CD14-positive monocyte (primary cell): ENCODE data around the gene UBE3C. TPM values are rescaled to one million over a fixed set of nuclear protein-coding genes. Genes with fewer than 3 reads are reported as not detected.

ENCODE experiments used
- DNase-seq, 3 donors: peaks; one replicate each; pipeline ENCODE4 v3.0.0-alpha.2; 2011 to 2022
- H2AFZ ChIP-seq: 2 replicates; pipeline ENCODE4 v1.6.0; 2012; ENCODE audit warnings: mild to moderate bottlenecking, low read depth, low read length, inconsistent platforms; ENCODE audit not compliant: insufficient read depth, poor library complexity, severe bottlenecking
- H3K27ac ChIP-seq, 2 donors: 1 replicate in 1 of 2; 2 replicates in 1 of 2; pipeline ENCODE4 v1.5.1; 2012 to 2013; ENCODE audit warnings: low read length in 2 of 2, control low read depth in 1 of 2, inconsistent platforms in 1 of 2, low read depth in 1 of 2, mild to moderate bottlenecking in 1 of 2
- H3K27me3 ChIP-seq, 2 donors: one replicate each; pipeline versions ENCODE4 v1.6.0 to v1.6.1; 2011 to 2013; ENCODE audit warnings: low read length in 2 of 2; ENCODE audit not compliant: control insufficient read depth in 2 of 2, insufficient read depth in 2 of 2
- H3K36me3 ChIP-seq, 2 donors: replicated peaks in 1 of 2; 1 replicate in 1 of 2; 2 replicates in 1 of 2; pipeline versions ENCODE4 v1.5.1 to v1.6.1; 2012 to 2013; ENCODE audit warnings: low read length in 2 of 2, control low read depth in 1 of 2, inconsistent platforms in 1 of 2, mild to moderate bottlenecking in 1 of 2; ENCODE audit not compliant: insufficient read depth in 2 of 2, control insufficient read depth in 1 of 2
- H3K4me1 ChIP-seq, 2 donors: 1 replicate in 1 of 2; 2 replicates in 1 of 2; pipeline versions ENCODE4 v1.5.1 to v1.6.1; 2012 to 2013; ENCODE audit warnings: low read length in 2 of 2, control low read depth in 1 of 2, inconsistent platforms in 1 of 2, mild to moderate bottlenecking in 1 of 2, moderate library complexity in 1 of 2; ENCODE audit not compliant: insufficient read depth in 2 of 2, control insufficient read depth in 1 of 2
- H3K4me2 ChIP-seq: replicated peaks from 2 replicates; pipeline ENCODE3; 2012; ENCODE audit warnings: low read length, moderate library complexity, mild to moderate bottlenecking; ENCODE audit not compliant: poor library complexity, severe bottlenecking; ENCODE audit errors: extremely low read depth
- H3K4me3 ChIP-seq, 3 experiments: fragments of 200-600 bp in 1 of 3; sonication (generic) in 1 of 3; replicated peaks in 1 of 3; 1 replicate in 2 of 3; 2 replicates in 1 of 3; pipeline ENCODE4 v1.5.1; 2011 to 2013; ENCODE audit warnings: low read length in 3 of 3, mild to moderate bottlenecking in 3 of 3, control low read depth in 2 of 3, low read depth in 2 of 3, inconsistent platforms in 1 of 3, moderate library complexity in 1 of 3
- H3K79me2 ChIP-seq: 2 replicates; pipeline ENCODE4 v1.6.0; 2012; ENCODE audit warnings: mild to moderate bottlenecking, control low read depth, inconsistent platforms, low read length, moderate library complexity; ENCODE audit not compliant: insufficient read depth
- H3K9ac ChIP-seq: 2 replicates; pipeline ENCODE4 v1.6.0; 2017; ENCODE audit warnings: low read length, mild to moderate bottlenecking; ENCODE audit not compliant: insufficient read depth, poor library complexity, severe bottlenecking
- H3K9me3 ChIP-seq, 2 donors: replicated peaks in 1 of 2; 1 replicate in 1 of 2; 2 replicates in 1 of 2; pipeline versions ENCODE4 v1.5.1 to v1.6.1; 2012 to 2013; ENCODE audit warnings: low read length in 2 of 2, control low read depth in 1 of 2; ENCODE audit not compliant: control insufficient read depth in 1 of 2, insufficient read depth in 1 of 2
- H4K20me1 ChIP-seq: 2 replicates; pipeline ENCODE4 v1.6.0; 2012; ENCODE audit warnings: mild to moderate bottlenecking, low read length, control low read depth, moderate library complexity; ENCODE audit not compliant: insufficient read depth
- H3K27ac Mint-ChIP-seq, 7 donors: one replicate each; pipeline ENCODE4 v1.8.0; 2020; ENCODE audit warnings: mild to moderate bottlenecking in 7 of 7, mixed read lengths in 7 of 7, moderate library complexity in 6 of 7, inconsistent platforms in 2 of 7
- H3K27me3 Mint-ChIP-seq, 3 donors: one replicate each; pipeline ENCODE4 v1.8.0; 2021 to 2022; ENCODE audit warnings: low read depth in 3 of 3, mild to moderate bottlenecking in 3 of 3, mixed read lengths in 3 of 3, moderate library complexity in 3 of 3, inconsistent platforms in 1 of 3
- H3K36me3 Mint-ChIP-seq, 2 donors: one replicate each; pipeline ENCODE4 v1.8.0; 2020; ENCODE audit warnings: mixed read lengths in 2 of 2, inconsistent platforms in 1 of 2, mild to moderate bottlenecking in 1 of 2
- H3K4me1 Mint-ChIP-seq: one replicate; pipeline ENCODE4 v1.8.0; 2020; ENCODE audit warnings: mild to moderate bottlenecking, mixed read lengths
- H3K4me3 Mint-ChIP-seq, 2 donors: one replicate each; pipeline ENCODE4 v1.8.0; 2020; ENCODE audit warnings: mild to moderate bottlenecking in 2 of 2, mixed read lengths in 2 of 2, moderate library complexity in 1 of 2
- H3K9me3 Mint-ChIP-seq, 7 donors: one replicate each; pipeline ENCODE4 v1.8.0; 2020 to 2022; ENCODE audit warnings: mixed read lengths in 7 of 7, mild to moderate bottlenecking in 6 of 7, moderate library complexity in 6 of 7, inconsistent platforms in 2 of 7
- WGBS: methylation state at CpG from one replicate; pipeline ENCODE4 v1.1.5; 2013; ENCODE audit warnings: missing lambda C conversion rate; ENCODE audit not compliant: insufficient coverage; 5-methylcytosine and 5-hydroxymethylcytosine counted together
- intact Hi-C, 2 donors: fragments of 100-400 bp; cut with micrococcal nuclease; formaldehyde crosslinking; loops; one replicate each; pipeline versions ENCODE4 v1.15.0 to v1.15.1; 2023
- polyA plus RNA-seq, 3 donors: library from polyadenylated mRNA; depleted of rRNA in 1 of 3; unstranded in 2 of 3; stranded (reverse) in 1 of 3; fragments of 300-500 nt in 2 of 3; fragments of >200 nt in 1 of 3; fragmentation: Illumina TruSeq in 2 of 3; gene quantifications; 1 replicate in 2 of 3; 2 replicates in 1 of 3; pipeline ENCODE4 v1.2.3, GENCODE V29; 2012 to 2021
- TF ChIP-seq, protein P1 (sequence below): fragments of 200-600 bp; IDR thresholded peaks from one replicate; pipeline ENCODE4 v1.8.0; 2022; ENCODE audit warnings: antibody characterized with exemption, mild to moderate bottlenecking

Gene UBE3C
- polyA plus RNA-seq, 3 donors, result 19.5 to 34.5 (median 24.3) TPM

- Histone ChIP-seq H3K4me2 (no peak overlapping the region), H3K9me3 (no peaks in the 10 kb centered on the region), H3K27me3 (no peaks in the 10 kb centered on the region), H3K9ac (no peak overlapping the region), H3K79me2 (no peaks in the 10 kb centered on the region), H2AFZ (no peak overlapping the region), H4K20me1 (no peaks in the 10 kb centered on the region), H3K36me3 (no peaks in the 10 kb centered on the region), H3K4me1 (peaks cover 2% of the 10 kb centered on the region in 2 donors), H3K27ac (no peak overlapping the region), H3K4me3 (no peak overlapping the region)
- whole genome bisulfite sequencing, result 0% methylated on average over 4 of the region's 7 CpGs
- intact Hi-C loops, result no loop called here
- peaks cover 0 to 1% (median 0%) of the 10 kb centered on the region in 3 donors for H3K27me3 Mint-ChIP-seq
- no peak overlapping the region for H3K4me3 Mint-ChIP-seq
- TF ChIP-seq, protein P1, sequence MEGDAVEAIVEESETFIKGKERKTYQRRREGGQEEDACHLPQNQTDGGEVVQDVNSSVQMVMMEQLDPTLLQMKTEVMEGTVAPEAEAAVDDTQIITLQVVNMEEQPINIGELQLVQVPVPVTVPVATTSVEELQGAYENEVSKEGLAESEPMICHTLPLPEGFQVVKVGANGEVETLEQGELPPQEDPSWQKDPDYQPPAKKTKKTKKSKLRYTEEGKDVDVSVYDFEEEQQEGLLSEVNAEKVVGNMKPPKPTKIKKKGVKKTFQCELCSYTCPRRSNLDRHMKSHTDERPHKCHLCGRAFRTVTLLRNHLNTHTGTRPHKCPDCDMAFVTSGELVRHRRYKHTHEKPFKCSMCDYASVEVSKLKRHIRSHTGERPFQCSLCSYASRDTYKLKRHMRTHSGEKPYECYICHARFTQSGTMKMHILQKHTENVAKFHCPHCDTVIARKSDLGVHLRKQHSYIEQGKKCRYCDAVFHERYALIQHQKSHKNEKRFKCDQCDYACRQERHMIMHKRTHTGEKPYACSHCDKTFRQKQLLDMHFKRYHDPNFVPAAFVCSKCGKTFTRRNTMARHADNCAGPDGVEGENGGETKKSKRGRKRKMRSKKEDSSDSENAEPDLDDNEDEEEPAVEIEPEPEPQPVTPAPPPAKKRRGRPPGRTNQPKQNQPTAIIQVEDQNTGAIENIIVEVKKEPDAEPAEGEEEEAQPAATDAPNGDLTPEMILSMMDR, result no peak
- H3K27ac Mint-ChIP-seq, result no peak overlapping the region
- H3K4me1 Mint-ChIP-seq, result peaks cover 4% of the 10 kb centered on the region
- H3K9me3 Mint-ChIP-seq, result peaks cover 0 to 4% (median 0%) of the 10 kb centered on the region in 7 donors
- no peak for DNase-seq
- H3K36me3 Mint-ChIP-seq, result no peaks in the 10 kb centered on the region
Measured at GRCh38 chr7:157312941-157313340, 174.2 kb downstream of the UBE3C start.

DNA sequence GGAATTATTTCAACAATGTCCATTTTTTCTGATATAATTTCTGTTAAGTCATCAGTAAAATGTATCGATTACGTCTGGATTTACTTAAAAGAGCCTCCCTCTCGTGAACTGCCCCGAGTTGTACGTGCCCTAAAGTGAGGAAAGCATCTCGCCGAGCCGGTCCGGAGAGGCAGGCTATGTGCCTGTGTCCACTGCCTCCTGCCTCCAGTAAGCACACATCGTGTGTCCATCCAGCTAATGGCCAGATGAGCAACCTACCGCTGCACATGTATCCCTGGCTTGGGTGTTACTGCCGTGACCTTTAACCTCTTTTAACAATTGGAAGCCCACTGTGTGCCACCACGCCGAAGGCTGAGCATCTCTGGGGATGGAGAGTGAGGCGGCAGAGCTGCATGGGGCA is 174.9 kb downstream of the UBE3C start:
- WGBS, result over 99% methylated on average over 14 of the region's 15 CpGs
- H3K27ac Mint-ChIP-seq, result no peak overlapping the region
- H3K27ac ChIP-seq, result no peak overlapping the region
- H4K20me1 ChIP-seq, result no peaks in the 10 kb centered on the region
- H3K9me3 ChIP-seq, result no peaks in the 10 kb centered on the region
- H3K4me3 ChIP-seq, result no peak overlapping the region
- DNase-seq, result no peak
- no peak overlapping the region for H3K4me3 Mint-ChIP-seq
- intact Hi-C loops, result no loop called here
- H3K4me2 ChIP-seq, result no peak overlapping the region
- H3K36me3 Mint-ChIP-seq, result no peaks in the 10 kb centered on the region
- H3K4me1 Mint-ChIP-seq, result peaks cover 11% of the 10 kb centered on the region
- no peak overlapping the region for H2AFZ ChIP-seq
- peaks cover 9% of the 10 kb centered on the region in 2 donors for H3K4me1 ChIP-seq
- H3K9ac ChIP-seq, result no peak overlapping the region
- TF ChIP-seq, protein P1, result no peak
- peaks cover 0 to 1% (median 0%) of the 10 kb centered on the region in 3 donors for H3K27me3 Mint-ChIP-seq
- no peaks in the 10 kb centered on the region for H3K36me3 ChIP-seq
- no peaks in the 10 kb centered on the region for H3K79me2 ChIP-seq
- H3K9me3 Mint-ChIP-seq, result peaks cover 0 to 2% (median 0%) of the 10 kb centered on the region in 7 donors
- no peaks in the 10 kb centered on the region for H3K27me3 ChIP-seq
